ENCODE results near the gene MYO5C. TPM values are rescaled to one million over a fixed set of nuclear protein-coding genes. Genes with fewer than 3 reads are reported as not detected.

The MYO5C gene
- total and polyA plus RNA-seq, 10 of the 15 experiments (the other 5 are each of a cell fraction or from before 2014, with no cell fraction given): 0.29 to 1.3 (median 0.75) TPM

GRCh38 chr15:52261498-52262242 lies 33.9 kb downstream of the MYO5C start (continued):
- TF ChIP-seq CHD1 (IDR thresholded peaks at IDR 0.05; ENCODE audit: low read depth, low read length): no peak
- TF ChIP-seq SREBF2 (IDR thresholded peaks at IDR 0.05; ENCODE audit: low read length): no peak
- peak; percentile 61 to 65 for TF ChIP-seq IKZF2 (IDR thresholded peaks at IDR 0.05)
- TF ChIP-seq HDGF (IDR thresholded peaks at IDR 0.05): no peak
- TF ChIP-seq IRF3 (IDR thresholded peaks at IDR 0.05): no peak
- TF ChIP-seq BMI1 (IDR thresholded peaks at IDR 0.05; ENCODE audit: borderline replicate concordance): no peak
- TF ChIP-seq ZSCAN29 (IDR thresholded peaks at IDR 0.05): no peak
- TF ChIP-seq TBL1XR1 (IDR thresholded peaks at IDR 0.05; ENCODE audit: low read depth, low read length): no peak
- no peak for TF ChIP-seq RFX5 (IDR thresholded peaks at IDR 0.05; ENCODE audit: low read depth, low read length)
- TF ChIP-seq RUNX3 (IDR thresholded peaks at IDR 0.05; ENCODE audit: low read length): peak; percentile 55; the same call in 1 of the 2 replicates
- TF ChIP-seq ASH2L (IDR thresholded peaks at IDR 0.05; ENCODE audit: borderline replicate concordance, low read depth): peak; percentile 27; the same call in 1 of the 2 replicates
- no peak for TF ChIP-seq RB1 (IDR thresholded peaks at IDR 0.05; ENCODE audit: borderline replicate concordance)
- 0 out of 2 replicates have a peak, but pooled peaks have one; percentile 32 for TF ChIP-seq TARDBP (IDR thresholded peaks at IDR 0.05; ENCODE audit: borderline replicate concordance)
- TF ChIP-seq ATF7 (IDR thresholded peaks at IDR 0.05; ENCODE audit: low read depth): 0 out of 2 replicates have a peak, but pooled peaks have one; percentile 42
- no peak for TF ChIP-seq SMAD1 (IDR thresholded peaks at IDR 0.05; ENCODE audit: low read depth, partially characterized antibody)
- TF ChIP-seq ZNF687 (IDR thresholded peaks at IDR 0.05): peak; percentile 38; the same call in 1 of the 2 replicates
- no peak for TF ChIP-seq TCF7 (IDR thresholded peaks at IDR 0.05; ENCODE audit: borderline replicate concordance)
- no peak for TF ChIP-seq NFIC (IDR thresholded peaks at IDR 0.05; ENCODE audit: low read depth, low read length)
- TF ChIP-seq MTA3 (IDR thresholded peaks at IDR 0.05; ENCODE audit: borderline replicate concordance, low read length): no peak
- no peak for TF ChIP-seq SREBF1 (IDR thresholded peaks at IDR 0.05; ENCODE audit: low read length)
- no peak for TF ChIP-seq ZNF24 (IDR thresholded peaks at IDR 0.05)
- TF ChIP-seq RCOR1 (conservative IDR thresholded peaks at IDR 0.05; ENCODE audit: low read depth, low read length): no peak
- TF ChIP-seq MEF2A (IDR thresholded peaks at IDR 0.05; ENCODE audit: insufficient read depth, low read depth, low read length): no peak
- TF ChIP-seq E4F1 (IDR thresholded peaks at IDR 0.05; ENCODE audit: borderline replicate concordance, partially characterized antibody): no peak
- TF ChIP-seq ETV6 (conservative IDR thresholded peaks at IDR 0.05 in 1 of 2, IDR thresholded peaks at IDR 0.05 in 1 of 2; ENCODE audit: borderline replicate concordance in 1 of 2, low read depth in 1 of 2): peak in 1 of 2 experiments; percentile 55; a peak in 1 of 4 replicates

Data from GM12878 (cell line).